Neutrophil (primary cell): Measurements from ENCODE around the gene TMEM184A.
A peak's percentile ranks its signal among the peaks of the same experiment; 100 is the strongest.

Source experiments
- H3K27ac ChIP-seq: fragments of 200-600 bp; sonication (generic); 2 replicates; pipeline ENCODE4 v1.5.1; 2016; ENCODE audit warnings: mild to moderate bottlenecking, moderate library complexity
- H3K27me3 ChIP-seq: fragments of 200-600 bp; sonication (generic); 2 replicates; pipeline ENCODE4 v1.6.0; 2016; ENCODE audit warnings: mild to moderate bottlenecking
- H3K36me3 ChIP-seq: fragments of 200-600 bp; sonication (generic); 2 replicates; pipeline ENCODE4 v1.5.1; 2017
- H3K4me1 ChIP-seq, 2 experiments: fragments of 200-600 bp in 1 of 2; sonication (generic) in 1 of 2; 1 replicate in 1 of 2; 2 replicates in 1 of 2; pipeline versions ENCODE4 v1.5.1 to v1.6.1; 2013 to 2016; ENCODE audit warnings: low read depth in 1 of 2, low read length in 1 of 2, mild to moderate bottlenecking in 1 of 2, moderate library complexity in 1 of 2; ENCODE audit not compliant: control insufficient read depth in 1 of 2, insufficient read depth in 1 of 2
- H3K4me3 ChIP-seq, 2 experiments: fragments of 200-600 bp in 1 of 2; sonication (generic) in 1 of 2; 1 replicate in 1 of 2; 2 replicates in 1 of 2; pipeline ENCODE4 v1.5.1; 2013 to 2016; ENCODE audit warnings: low read depth in 1 of 2, low read length in 1 of 2, mild to moderate bottlenecking in 1 of 2, moderate library complexity in 1 of 2
- H3K9me3 ChIP-seq: fragments of 200-600 bp; sonication (generic); 2 replicates; pipeline ENCODE4 v1.5.1; 2016
- CTCF ChIP-seq: fragments of 200-600 bp; sonication (generic); IDR thresholded peaks from 2 replicates; pipeline ENCODE4 v1.5.1; 2016; ENCODE audit warnings: antibody characterized with exemption

The TMEM184A gene

GRCh38 chr7:1531979-1532455, 24.0 kb downstream of the TMEM184A start:
- peak overlapping the region; percentile 94 for H3K27ac ChIP-seq
- H3K9me3 ChIP-seq, result no peaks in the 10 kb centered on the region
- peak overlapping the region; percentile 63 to 67 for H3K4me3 ChIP-seq
- no peak for TF ChIP-seq CTCF
- H3K4me1 ChIP-seq, result peaks cover 37 to 38% of the 10 kb centered on the region in 2 experiments
- H3K27me3 ChIP-seq, result no peaks in the 10 kb centered on the region
- H3K36me3 ChIP-seq, result peaks cover 18% of the 10 kb centered on the region

GRCh38 chr7:1531263-1531978, 24.6 kb downstream of the TMEM184A start:
- H3K27ac ChIP-seq, result peak overlapping the region; percentile 94
- peaks cover 13% of the 10 kb centered on the region for H3K36me3 ChIP-seq
- H3K4me3 ChIP-seq, result peak overlapping the region; percentile 63 to 67
- H3K9me3 ChIP-seq, result no peaks in the 10 kb centered on the region
- TF ChIP-seq CTCF, result no peak
- peaks cover 41 to 43% of the 10 kb centered on the region in 2 experiments for H3K4me1 ChIP-seq
- no peaks in the 10 kb centered on the region for H3K27me3 ChIP-seq

- no peak for TF ChIP-seq CTCF
- Histone ChIP-seq H3K36me3 (peaks cover 9% of the 10 kb centered on the region), H3K4me1 (peaks cover 42 to 45% of the 10 kb centered on the region in 2 experiments), H3K4me3 (peak overlapping the region; percentile 63 to 67), H3K27me3 (no peaks in the 10 kb centered on the region), H3K9me3 (no peaks in the 10 kb centered on the region), H3K27ac (peak overlapping the region; percentile 94)
These were observed 25.1 kb downstream of the TMEM184A start for GRCh38 chr7:1530946-1531262.

- Histone ChIP-seq H3K27me3 (no peaks in the 10 kb centered on the region), H3K4me3 (peak overlapping the region in 1 of 2 experiments; percentile 58), H3K36me3 (no peaks in the 10 kb centered on the region), H3K4me1 (peaks cover 41 to 42% of the 10 kb centered on the region in 2 experiments), H3K27ac (peak overlapping the region; percentile 94), H3K9me3 (no peaks in the 10 kb centered on the region)
- no peak for TF ChIP-seq CTCF
These were observed 26.5 kb downstream of the TMEM184A start for GRCh38 chr7:1529383-1530116.

GRCh38 chr7:1526271-1526754, 29.7 kb downstream of the TMEM184A start:
- no peak overlapping the region for H3K27ac ChIP-seq

More at GRCh38 chr7:1526271-1526754, 29.7 kb downstream of the TMEM184A start:
- Histone ChIP-seq H3K36me3 (no peaks in the 10 kb centered on the region), H3K4me1 (peaks cover 13 to 14% of the 10 kb centered on the region in 2 experiments), H3K4me3 (no peak overlapping the region), H3K9me3 (no peaks in the 10 kb centered on the region), H3K27me3 (no peaks in the 10 kb centered on the region)
- TF ChIP-seq CTCF, result no peak
